AG09309 (cell line): Measurements from ENCODE around the gene PPP3CA.

Experiments used
- DNase-seq: peaks from one replicate; pipeline ENCODE4 v3.0.0-alpha.2; 2010; ENCODE audit warnings: low read depth
- H3K4me3 ChIP-seq: 2 replicates; pipeline ENCODE4 v1.5.1; 2011; ENCODE audit warnings: mild to moderate bottlenecking, low read depth, low read length, moderate library complexity; ENCODE audit not compliant: control insufficient read depth
- TF ChIP-seq, protein P1 (sequence below): IDR thresholded peaks from 2 replicates; pipeline ENCODE4 v1.5.1; 2011; ENCODE audit warnings: mild to moderate bottlenecking, low read depth, low read length, inconsistent platforms; ENCODE audit not compliant: insufficient read depth, control insufficient read depth; ENCODE audit errors: missing control alignments

Gene PPP3CA

DNA sequence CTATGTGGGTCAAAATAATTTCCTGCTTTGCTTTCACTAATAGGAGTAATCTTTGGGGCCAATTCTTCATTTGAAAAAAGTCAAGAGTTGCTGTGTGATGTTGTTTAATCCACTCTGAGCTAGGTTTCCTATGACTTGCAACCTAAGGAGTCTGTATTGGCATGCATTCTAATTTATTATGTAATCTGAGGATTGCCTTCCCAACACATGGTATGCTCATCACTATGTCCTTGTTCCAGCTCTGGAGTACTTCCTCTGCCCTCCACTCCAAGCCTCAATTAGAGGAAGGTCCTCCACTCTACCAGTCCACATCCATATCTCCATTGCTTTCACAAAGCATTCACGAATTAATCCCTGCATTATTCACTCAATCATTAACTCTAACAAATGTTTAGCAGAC, 56.1 kb downstream of the PPP3CA start:
- H3K4me3 ChIP-seq = no peak overlapping the region
- no peak for DNase-seq
- TF ChIP-seq, protein P1, sequence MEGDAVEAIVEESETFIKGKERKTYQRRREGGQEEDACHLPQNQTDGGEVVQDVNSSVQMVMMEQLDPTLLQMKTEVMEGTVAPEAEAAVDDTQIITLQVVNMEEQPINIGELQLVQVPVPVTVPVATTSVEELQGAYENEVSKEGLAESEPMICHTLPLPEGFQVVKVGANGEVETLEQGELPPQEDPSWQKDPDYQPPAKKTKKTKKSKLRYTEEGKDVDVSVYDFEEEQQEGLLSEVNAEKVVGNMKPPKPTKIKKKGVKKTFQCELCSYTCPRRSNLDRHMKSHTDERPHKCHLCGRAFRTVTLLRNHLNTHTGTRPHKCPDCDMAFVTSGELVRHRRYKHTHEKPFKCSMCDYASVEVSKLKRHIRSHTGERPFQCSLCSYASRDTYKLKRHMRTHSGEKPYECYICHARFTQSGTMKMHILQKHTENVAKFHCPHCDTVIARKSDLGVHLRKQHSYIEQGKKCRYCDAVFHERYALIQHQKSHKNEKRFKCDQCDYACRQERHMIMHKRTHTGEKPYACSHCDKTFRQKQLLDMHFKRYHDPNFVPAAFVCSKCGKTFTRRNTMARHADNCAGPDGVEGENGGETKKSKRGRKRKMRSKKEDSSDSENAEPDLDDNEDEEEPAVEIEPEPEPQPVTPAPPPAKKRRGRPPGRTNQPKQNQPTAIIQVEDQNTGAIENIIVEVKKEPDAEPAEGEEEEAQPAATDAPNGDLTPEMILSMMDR = no peak

DNA sequence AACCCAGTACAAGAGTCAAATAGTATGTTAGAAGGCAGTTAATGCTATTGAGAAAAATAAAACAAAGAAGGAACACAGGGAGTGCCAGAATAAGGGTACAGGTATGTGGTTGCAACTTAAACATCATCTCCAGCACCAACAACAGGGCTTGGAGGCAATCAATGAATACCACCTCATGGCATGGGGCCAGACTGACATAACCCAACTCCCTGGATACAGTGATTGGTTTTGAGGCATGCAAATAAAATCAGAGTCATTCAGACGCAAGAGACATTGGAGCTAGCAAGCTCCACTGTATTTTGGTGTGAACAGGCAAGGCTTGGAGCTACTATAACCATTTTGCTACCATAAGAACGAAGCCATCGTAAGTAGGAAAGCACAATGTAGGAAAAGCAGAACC, 56.7 kb downstream of the PPP3CA start:
- TF ChIP-seq, protein P1 = no peak
- no peak overlapping the region for H3K4me3 ChIP-seq
- DNase-seq = no peak

DNA sequence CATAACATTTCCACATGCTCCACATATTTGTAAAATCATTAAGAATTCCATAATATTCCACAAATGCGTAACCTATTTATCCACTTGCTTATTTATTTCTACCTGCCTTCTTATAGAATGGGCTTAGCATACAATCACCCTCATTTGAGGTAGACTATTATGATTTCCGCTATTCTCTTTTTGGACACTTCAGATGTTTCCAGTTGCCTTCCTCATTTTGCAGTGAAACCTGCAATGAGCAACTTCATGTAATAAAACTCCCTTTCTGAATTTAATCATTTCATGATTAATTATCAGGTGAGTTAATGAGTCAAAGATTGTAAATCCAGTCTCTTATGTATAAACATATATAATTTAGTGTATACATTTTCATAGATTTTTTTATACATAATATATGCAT, 58.0 kb downstream of the PPP3CA start:
- DNase-seq = no peak
- H3K4me3 ChIP-seq = no peak overlapping the region
- TF ChIP-seq, protein P1 = no peak

DNA sequence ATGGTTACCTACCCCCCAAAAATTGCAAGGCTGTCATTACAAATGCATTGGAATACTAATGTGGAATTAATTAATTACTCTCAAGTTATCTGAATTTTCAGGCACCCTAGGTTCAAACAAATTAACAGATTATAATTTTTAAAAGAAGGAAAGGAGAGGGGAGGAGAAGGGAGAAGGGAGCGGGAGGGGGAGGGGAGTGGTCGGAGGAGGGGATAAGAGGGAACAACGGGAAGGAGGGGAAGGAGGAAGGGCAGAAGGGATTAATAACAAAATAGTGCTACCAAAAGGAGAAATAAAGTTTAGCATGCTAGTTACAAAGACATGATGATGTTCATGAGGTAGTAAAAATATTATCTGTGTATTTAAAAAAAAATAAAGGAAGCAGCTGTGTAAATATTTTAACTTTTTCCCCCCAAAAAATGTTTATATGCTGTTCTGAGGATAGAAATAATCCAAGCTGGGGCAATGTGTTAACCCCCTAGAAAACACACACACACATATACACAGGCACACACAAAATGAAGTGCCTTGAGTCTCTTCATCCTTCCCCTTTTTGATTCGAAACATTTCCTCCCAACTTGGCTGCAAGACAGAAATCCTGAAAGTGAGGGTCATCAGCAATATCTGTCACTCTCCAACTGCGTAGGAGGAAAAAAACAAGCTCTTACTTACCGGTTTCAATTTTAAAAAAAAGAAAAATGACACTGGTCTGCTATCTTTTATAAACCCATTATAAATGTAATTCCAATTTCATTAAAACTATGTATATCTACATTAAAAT, 58.8 kb downstream of the PPP3CA start:
- TF ChIP-seq, protein P1 = no peak
- no peak for DNase-seq
- H3K4me3 ChIP-seq = no peak overlapping the region

DNA sequence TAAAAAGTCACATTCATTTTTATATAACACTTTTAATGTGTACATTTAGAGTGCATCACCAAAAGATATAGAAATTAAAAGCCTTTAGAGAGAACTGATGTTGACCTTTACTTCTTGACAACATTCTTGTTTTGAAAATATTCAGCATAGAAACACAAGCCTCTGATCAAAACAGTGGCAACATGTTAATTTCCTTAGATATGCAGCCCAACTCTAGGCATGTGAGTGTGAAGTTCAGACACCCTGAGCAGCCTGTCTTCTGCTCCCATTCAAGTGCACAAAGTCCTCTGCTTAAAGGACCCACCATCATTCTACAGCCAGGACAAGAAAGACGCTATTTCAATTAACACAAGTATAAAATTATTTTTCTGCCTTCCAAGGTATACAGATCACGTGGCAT, 60.0 kb downstream of the PPP3CA start:
- TF ChIP-seq, protein P1 = no peak
- no peak for DNase-seq
- H3K4me3 ChIP-seq = no peak overlapping the region

DNA sequence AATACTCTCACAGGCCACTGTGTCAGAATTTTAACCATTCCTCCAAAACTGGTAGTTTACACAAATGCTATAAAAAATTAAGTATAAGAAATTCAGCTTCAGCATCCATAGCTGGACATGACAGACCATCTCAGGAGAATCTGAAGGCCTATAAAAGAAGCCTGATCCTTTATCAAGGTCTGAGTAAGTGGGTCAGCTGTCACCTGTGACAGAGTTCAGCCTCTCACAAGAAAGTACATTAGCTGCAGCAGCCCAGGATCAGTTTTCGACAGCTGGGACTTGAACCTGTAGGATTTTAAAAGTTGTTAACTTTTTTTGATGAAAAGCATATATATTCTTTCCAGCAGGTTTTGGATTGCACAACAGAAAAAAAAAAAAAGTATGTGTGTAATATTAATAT, 60.7 kb downstream of the PPP3CA start:
- no peak for DNase-seq
- TF ChIP-seq, protein P1 = no peak
- no peak overlapping the region for H3K4me3 ChIP-seq
